HG03442 (cell line): ENCODE measurements around the gene HPX.

ENCODE experiments used
- ATAC-seq: cut with Tn5 transposase; IDR thresholded peaks from one replicate; pipeline ENCODE4 v1.9.1; 2021; ENCODE audit warnings: mild to moderate bottlenecking, moderate library complexity; ENCODE audit not compliant: unreplicated experiment

HPX gene

GRCh38 chr11:6418557-6419008, 22.2 kb downstream of the HPX start:
- ATAC-seq, result peak; percentile 5

GRCh38 chr11:6417907-6418556, 22.8 kb downstream of the HPX start:
- ATAC-seq, result no peak

- no peak for ATAC-seq
Measured at GRCh38 chr11:6415797-6416196, 25.0 kb downstream of the HPX start.

GRCh38 chr11:6414874-6415328, 25.9 kb downstream of the HPX start:
- ATAC-seq, result no peak

GRCh38 chr11:6413791-6414201, 27.0 kb downstream of the HPX start:
- no peak for ATAC-seq

GRCh38 chr11:6411594-6412031, 29.2 kb downstream of the HPX start:
- ATAC-seq, result no peak

- no peak for ATAC-seq
Measured at GRCh38 chr11:6410695-6411430, 29.9 kb downstream of the HPX start.

GRCh38 chr11:6406370-6406769, 34.4 kb downstream of the HPX start:
- no peak for ATAC-seq

- ATAC-seq, result no peak
Measured at GRCh38 chr11:6405846-6406245, 34.9 kb downstream of the HPX start.

- no peak for ATAC-seq
Measured at GRCh38 chr11:6405052-6405667, 35.6 kb downstream of the HPX start.

- ATAC-seq, result no peak
Measured at GRCh38 chr11:6404342-6405051, 36.3 kb downstream of the HPX start.

GRCh38 chr11:6403539-6403938, 37.2 kb downstream of the HPX start:
- ATAC-seq, result no peak

GRCh38 chr11:6402561-6402981, 38.2 kb downstream of the HPX start:
- ATAC-seq, result peak; percentile 92

- ATAC-seq, result peak; percentile 30
Measured at GRCh38 chr11:6402061-6402470, 38.7 kb downstream of the HPX start.

- no peak for ATAC-seq
Measured at GRCh38 chr11:6401464-6401863, 39.3 kb downstream of the HPX start.

- ATAC-seq, result no peak
Measured at GRCh38 chr11:6400431-6401345, 40.1 kb downstream of the HPX start.

GRCh38 chr11:6397636-6398035, 43.2 kb downstream of the HPX start:
- ATAC-seq, result no peak

- ATAC-seq, result no peak
Measured at GRCh38 chr11:6397156-6397555, 43.6 kb downstream of the HPX start.

- ATAC-seq, result no peak
Measured at GRCh38 chr11:6395470-6396060, 45.2 kb downstream of the HPX start.
